Cardiac muscle cell (in vitro differentiated cells and primary cell): ENCODE results near the gene CCNYL1. TPM values are rescaled to one million over a fixed set of nuclear protein-coding genes. Genes with fewer than 3 reads are reported as not detected.

Experiments
- DNase-seq, 2 donors: peaks; one replicate each; pipeline versions ENCODE4 v3.0.0 to v3.0.0-alpha.2; 2010 to 2017; ENCODE audit warnings: low read depth in 1 of 2, low spot score in 1 of 2
- H3K27ac ChIP-seq: fragments of 200-600 bp; sonication (generic); 2 replicates; pipeline ENCODE4 v1.5.1; 2016
- H3K27me3 ChIP-seq: fragments of 200-600 bp; sonication (generic); 2 replicates; pipeline ENCODE4 v1.6.0; 2016; ENCODE audit warnings: control low read depth
- H3K36me3 ChIP-seq: fragments of 200-600 bp; sonication (generic); 2 replicates; pipeline ENCODE4 v1.5.1; 2016; ENCODE audit warnings: control low read depth
- H3K4me1 ChIP-seq: fragments of 200-600 bp; sonication (generic); 2 replicates; pipeline ENCODE4 v1.8.1; 2017; ENCODE audit warnings: low read depth, mild to moderate bottlenecking, mixed run types
- H3K4me3 ChIP-seq: fragments of 200-600 bp; sonication (generic); 2 replicates; pipeline ENCODE4 v1.5.1; 2016; ENCODE audit warnings: mild to moderate bottlenecking
- H3K9me3 ChIP-seq: fragments of 200-600 bp; sonication (generic); 2 replicates; pipeline ENCODE4 v1.5.1; 2017; ENCODE audit warnings: low read depth, mild to moderate bottlenecking, control low read depth
- polyA plus RNA-seq: library from polyadenylated mRNA; unstranded; fragments of >200 nt; fragmentation: Nextera tagmentation; extraction: Ambion mirVana; gene quantifications from 2 replicates; pipeline ENCODE4 v1.2.1, GENCODE V29; 2016
- total RNA-seq: library from RNA; depleted of rRNA; stranded (reverse); fragments of >200 nt; gene quantifications from 2 replicates; pipeline ENCODE4 v1.2.3, GENCODE V29; 2016
- TF ChIP-seq, protein P1 (sequence below): IDR thresholded peaks from 2 replicates; pipeline ENCODE4 v1.5.1; 2012; ENCODE audit warnings: low read depth, mild to moderate bottlenecking, low read length

Gene CCNYL1
- total and polyA plus RNA-seq, 2 experiments from 2014 or later: 6.8 to 7.4 TPM

GRCh38 chr2:207674266-207674774 lies 37.1 kb upstream of the CCNYL1 start:
- H3K9me3 ChIP-seq: no peaks in the 10 kb centered on the region
- no peaks in the 10 kb centered on the region for H3K27me3 ChIP-seq
- no peak overlapping the region for H3K4me3 ChIP-seq
- no peaks in the 10 kb centered on the region for H3K36me3 ChIP-seq
- H3K27ac ChIP-seq: no peak overlapping the region
- TF ChIP-seq, protein P1, sequence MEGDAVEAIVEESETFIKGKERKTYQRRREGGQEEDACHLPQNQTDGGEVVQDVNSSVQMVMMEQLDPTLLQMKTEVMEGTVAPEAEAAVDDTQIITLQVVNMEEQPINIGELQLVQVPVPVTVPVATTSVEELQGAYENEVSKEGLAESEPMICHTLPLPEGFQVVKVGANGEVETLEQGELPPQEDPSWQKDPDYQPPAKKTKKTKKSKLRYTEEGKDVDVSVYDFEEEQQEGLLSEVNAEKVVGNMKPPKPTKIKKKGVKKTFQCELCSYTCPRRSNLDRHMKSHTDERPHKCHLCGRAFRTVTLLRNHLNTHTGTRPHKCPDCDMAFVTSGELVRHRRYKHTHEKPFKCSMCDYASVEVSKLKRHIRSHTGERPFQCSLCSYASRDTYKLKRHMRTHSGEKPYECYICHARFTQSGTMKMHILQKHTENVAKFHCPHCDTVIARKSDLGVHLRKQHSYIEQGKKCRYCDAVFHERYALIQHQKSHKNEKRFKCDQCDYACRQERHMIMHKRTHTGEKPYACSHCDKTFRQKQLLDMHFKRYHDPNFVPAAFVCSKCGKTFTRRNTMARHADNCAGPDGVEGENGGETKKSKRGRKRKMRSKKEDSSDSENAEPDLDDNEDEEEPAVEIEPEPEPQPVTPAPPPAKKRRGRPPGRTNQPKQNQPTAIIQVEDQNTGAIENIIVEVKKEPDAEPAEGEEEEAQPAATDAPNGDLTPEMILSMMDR: no peak
- H3K4me1 ChIP-seq: no peaks in the 10 kb centered on the region
- DNase-seq: no peak

- H3K9me3 ChIP-seq: no peaks in the 10 kb centered on the region
- no peak overlapping the region for H3K4me3 ChIP-seq
- H3K4me1 ChIP-seq: no peaks in the 10 kb centered on the region
- TF ChIP-seq, protein P1: no peak
- no peak for DNase-seq
- H3K27me3 ChIP-seq: no peaks in the 10 kb centered on the region
- no peak overlapping the region for H3K27ac ChIP-seq
- H3K36me3 ChIP-seq: no peaks in the 10 kb centered on the region
Observed at GRCh38 chr2:207674826-207675225, 36.6 kb upstream of the CCNYL1 start.

DNA sequence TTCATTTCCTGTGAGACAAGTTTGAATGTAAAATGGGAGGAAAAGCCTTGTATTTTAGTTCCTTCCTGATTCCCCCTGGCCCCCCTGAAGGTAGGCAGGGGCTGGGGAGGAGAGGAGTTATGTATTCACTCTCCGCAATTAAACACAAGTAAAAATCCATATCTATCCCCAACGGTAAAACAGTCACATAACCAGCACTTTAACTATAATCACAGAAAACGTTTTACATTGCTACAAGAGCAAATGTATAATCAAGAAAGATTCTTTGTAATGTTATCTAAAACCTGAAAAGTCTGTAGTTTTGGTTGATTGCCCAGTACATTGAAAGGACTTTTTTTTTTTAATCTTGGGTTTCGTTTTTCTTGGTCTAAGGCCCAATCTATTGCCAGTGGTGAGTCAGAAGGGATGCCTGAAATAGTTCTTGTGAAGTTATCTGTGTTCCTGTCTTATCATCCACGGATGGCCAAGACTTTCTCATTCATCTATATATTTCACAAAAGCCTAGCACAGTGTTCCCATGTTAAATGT lies 34.5 kb upstream of the CCNYL1 start:
- Histone ChIP-seq H3K36me3 (no peaks in the 10 kb centered on the region), H3K4me1 (no peaks in the 10 kb centered on the region), H3K27ac (peak overlapping the region; percentile 56), H3K4me3 (no peak overlapping the region), H3K27me3 (no peaks in the 10 kb centered on the region), H3K9me3 (no peaks in the 10 kb centered on the region)
- TF ChIP-seq, protein P1: no peak
- peak in 1 of 2 donors; percentile 92 for DNase-seq

DNA sequence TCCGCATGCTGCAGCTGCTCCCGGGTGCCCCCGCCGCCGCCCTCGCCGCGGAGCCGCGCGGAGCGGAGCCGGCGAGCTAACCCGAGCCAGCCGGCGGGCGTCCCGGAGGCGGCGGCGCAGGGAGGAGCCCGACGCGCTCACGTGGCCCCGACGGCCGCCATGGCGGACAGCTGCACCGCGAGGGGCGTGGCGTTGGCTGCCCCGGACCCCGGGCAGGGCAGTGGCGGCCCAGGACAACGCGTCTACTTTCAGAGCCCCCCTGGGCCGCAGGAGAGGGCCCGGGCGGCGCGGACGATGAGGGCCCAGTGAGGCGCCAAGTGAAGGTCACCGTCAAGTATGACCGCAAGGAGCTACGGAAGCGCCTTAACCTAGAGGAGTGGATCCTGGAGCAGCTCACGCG lies 30.0 kb upstream of the CCNYL1 start:
- TF ChIP-seq, protein P1: no peak
- Histone ChIP-seq H3K9me3 (no peaks in the 10 kb centered on the region), H3K4me3 (no peak overlapping the region), H3K27me3 (no peaks in the 10 kb centered on the region), H3K4me1 (no peaks in the 10 kb centered on the region), H3K27ac (no peak overlapping the region), H3K36me3 (no peaks in the 10 kb centered on the region)
- peak in 1 of 2 donors; percentile 23 for DNase-seq

DNA sequence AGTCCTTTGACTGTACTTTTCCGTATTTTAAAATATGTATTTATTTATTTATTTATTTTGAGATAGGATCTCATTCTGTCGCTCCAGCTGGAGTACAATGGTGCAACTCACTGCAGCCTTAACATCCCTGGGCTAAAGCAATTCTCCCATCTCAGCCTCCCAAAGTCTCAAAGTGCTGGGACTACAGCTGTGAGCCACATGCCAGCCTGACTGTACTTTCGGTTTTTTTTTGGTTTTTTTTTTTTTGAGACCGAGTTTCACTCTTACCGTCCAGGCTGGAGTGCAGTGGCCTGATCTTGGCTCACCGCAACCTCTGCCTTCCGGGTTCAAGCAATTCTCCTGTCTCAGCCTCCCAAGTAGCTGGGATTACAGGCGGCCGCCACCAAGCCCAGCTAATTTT lies 28.9 kb upstream of the CCNYL1 start:
- no peaks in the 10 kb centered on the region for H3K4me1 ChIP-seq
- no peaks in the 10 kb centered on the region for H3K9me3 ChIP-seq
- H3K4me3 ChIP-seq: no peak overlapping the region
- no peaks in the 10 kb centered on the region for H3K27me3 ChIP-seq
- DNase-seq: no peak
- H3K36me3 ChIP-seq: no peaks in the 10 kb centered on the region
- H3K27ac ChIP-seq: no peak overlapping the region
- TF ChIP-seq, protein P1: no peak
